22Rv1 (cell line): Measurements from ENCODE around the gene MFGE8.

Experiments used
- CTCF ChIP-seq: fragments of 450-650 bp; IDR thresholded peaks from 2 replicates; pipeline ENCODE4 v1.5.1; 2017; ENCODE audit warnings: mild to moderate bottlenecking
- ZFX ChIP-seq: fragments of 450-650 bp; IDR thresholded peaks from 2 replicates; pipeline ENCODE4 v1.6.1; 2017; ENCODE audit warnings: antibody characterized with exemption, borderline replicate concordance

DNA sequence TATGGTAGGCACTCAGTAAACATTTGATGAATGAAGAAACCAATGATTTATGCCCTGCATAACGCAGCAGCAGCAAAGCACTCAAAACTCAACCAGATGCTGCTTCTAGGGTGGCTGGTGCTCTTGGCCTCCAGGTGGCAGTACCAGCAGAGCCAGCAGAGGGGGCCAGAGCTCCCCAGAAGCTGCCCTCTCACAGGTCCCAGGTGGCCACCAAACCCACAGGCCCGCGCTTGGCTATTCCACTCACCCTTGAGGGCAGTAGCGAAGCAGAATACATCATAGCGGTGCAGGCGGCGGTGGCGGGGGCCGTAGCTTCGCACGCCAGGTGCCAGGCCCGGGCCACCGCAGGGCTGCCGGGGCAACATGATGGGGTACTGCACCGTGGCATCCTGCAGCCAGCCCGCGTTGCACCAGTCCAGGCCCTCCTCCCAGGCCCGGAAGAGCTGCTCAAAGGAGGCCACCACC lies 34.4 kb downstream of the MFGE8 start:
- TF ChIP-seq CTCF (peak; percentile 80), ZFX (no peak)
